ENCODE measurements around the gene TBCK. TPM values are rescaled to one million over a fixed set of nuclear protein-coding genes. Genes with fewer than 3 reads are reported as not detected.

TBCK gene
- total and polyA plus RNA-seq, 2 of the 8 experiments (the other 6 are each of a cell fraction or from before 2014, with no cell fraction given): 10.2 to 18.7 TPM

- no peak overlapping the region for H4K91ac ChIP-seq (replicated peaks; ENCODE audit: insufficient read length, low read length)
- POLR2A ChIA-PET (ENCODE audit: partially characterized antibody): no interaction called here
- DNase-seq (ENCODE audit: low read depth in 1 of 2, low spot score in 2 of 2) (no peak), FAIRE-seq (no peak)
- no peaks in the 10 kb centered on the region for H4K20me1 ChIP-seq (replicated peaks in 1 of 2; ENCODE audit: control insufficient read depth in 1 of 2, insufficient read depth in 2 of 2, low read length in 2 of 2)
- CTCF ChIA-PET (ENCODE audit: partially characterized antibody): no interaction called here
- H3K4ac ChIP-seq (replicated peaks; ENCODE audit: insufficient read length, low read depth, low read length): no peak overlapping the region
- no peak overlapping the region for H2BK5ac ChIP-seq (ENCODE audit: low read depth, low read length)
- no peaks in the 10 kb centered on the region for H3K9me3 ChIP-seq (ENCODE audit: insufficient read depth in 2 of 2, low read depth in 1 of 2, low read length in 1 of 2)
- no peak overlapping the region for H3K9ac ChIP-seq (replicated peaks in 1 of 4; ENCODE audit: extremely low read depth in 1 of 4, low read depth in 3 of 4, low read length in 3 of 4)
- no peak overlapping the region for H3K27ac ChIP-seq (ENCODE audit: low read depth, low read length)
- H3K4me3 ChIP-seq (ENCODE audit: extremely low read depth in 1 of 4, insufficient read depth in 2 of 4, low read depth in 3 of 4, low read length in 4 of 4): no peak overlapping the region
- no peak overlapping the region for H2BK12ac ChIP-seq (ENCODE audit: low read depth, low read length)
- TF ChIP-seq ASH2L (IDR thresholded peaks at IDR 0.05; ENCODE audit: low read length) (no peak), JUN (IDR thresholded peaks at IDR 0.05; ENCODE audit: low read depth, low read length) (no peak), SRF (IDR thresholded peaks at IDR 0.05; ENCODE audit: low read depth, low read length) (no peak), NANOG (IDR thresholded peaks at IDR 0.05; ENCODE audit: insufficient read depth, low read depth, low read length, poor library complexity, severe bottlenecking) (no peak), FOSL1 (IDR thresholded peaks at IDR 0.05; ENCODE audit: insufficient read depth, low read depth, low read length) (no peak), ATF3 (IDR thresholded peaks at IDR 0.05; ENCODE audit: insufficient read depth, low read depth, low read length) (no peak), HDAC2 (IDR thresholded peaks at IDR 0.05; ENCODE audit: borderline replicate concordance in 1 of 2, low read depth in 2 of 2, low read length in 2 of 2) (no peak), PHF8 (conservative IDR thresholded peaks at IDR 0.05; ENCODE audit: low read depth, low read length) (no peak)
- H2BK20ac ChIP-seq (ENCODE audit: low read length): no peak overlapping the region
- peaks cover 0 to 5% of the 10 kb centered on the region in 2 experiments; a peak in 1 of 4 replicates for H3K79me2 ChIP-seq (ENCODE audit: control insufficient read depth in 1 of 2, insufficient read depth in 2 of 2, low read length in 2 of 2)
- no peak overlapping the region for H3K14ac ChIP-seq (ENCODE audit: insufficient read length)
- H2AK5ac ChIP-seq (ENCODE audit: low read depth, low read length): no peak overlapping the region
- no peak overlapping the region for H3K4me2 ChIP-seq (ENCODE audit: insufficient read depth in 1 of 2, low read depth in 2 of 2, low read length in 2 of 2)
- no peak overlapping the region for H4K5ac ChIP-seq (ENCODE audit: insufficient read length, low read depth, low read length)
- no peaks in the 10 kb centered on the region for H3K23me2 ChIP-seq (ENCODE audit: low read depth, low read length)
- H3K27me3 ChIP-seq (replicated peaks in 1 of 4; ENCODE audit: control insufficient read depth in 3 of 4, extremely low read depth in 1 of 4, insufficient read depth in 3 of 4, low read length in 3 of 4): no peaks in the 10 kb centered on the region
- no peak overlapping the region for H2AFZ ChIP-seq (ENCODE audit: low read length)
- no peaks in the 10 kb centered on the region for H3K4me1 ChIP-seq (replicated peaks in 1 of 4; ENCODE audit: control insufficient read depth in 3 of 4, insufficient read depth in 4 of 4, low read length in 3 of 4)
- peaks cover 0 to 21% (median 11%) of the 10 kb centered on the region in 4 experiments; a peak in 6 of 8 replicates for H3K36me3 ChIP-seq (ENCODE audit: control insufficient read depth in 2 of 4, insufficient read depth in 4 of 4, low read length in 3 of 4)
- H3K79me1 ChIP-seq (ENCODE audit: low read depth, low read length): no peaks in the 10 kb centered on the region
- no peak overlapping the region for H3K56ac ChIP-seq (replicated peaks; ENCODE audit: insufficient read length, low read depth, low read length)
- H4K8ac ChIP-seq (ENCODE audit: extremely low read depth, insufficient read depth, low read length): no peak overlapping the region
- no peak overlapping the region for H3K23ac ChIP-seq (ENCODE audit: insufficient read length)
- H3K18ac ChIP-seq (ENCODE audit: extremely low read depth, low read length): no peak overlapping the region
- 93% methylated on average over 1 of the region's 1 CpG; no CpG with 5 or more reads in 1 of the 2 experiments for WGBS, 2 experiments (ENCODE audit: extremely low coverage in 1 of 2, insufficient coverage in 1 of 2, insufficient read length in 1 of 2, insufficient replicate concordance in 2 of 2, low coverage in 1 of 2, low lambda C conversion rate in 2 of 2, missing lambda C conversion rate in 1 of 2)
- H2BK15ac ChIP-seq (ENCODE audit: low read length): no peak overlapping the region
- no peak overlapping the region for H2BK120ac ChIP-seq (replicated peaks; ENCODE audit: low read depth, low read length)
These were observed 24.8 kb upstream of the TBCK start for GRCh38 chr4:106340774-106341173.
